Upper lobe of left lung (tissue), 6 donors: ENCODE results near the gene IL20RB. TPM values are rescaled to one million over a fixed set of nuclear protein-coding genes. Genes with fewer than 3 reads are reported as not detected.

ENCODE experiments used
- ATAC-seq, 2 donors: fragments of 200-7000 bp; cut with Tn5 transposase; one replicate each; pipeline ENCODE4 v1.9.1; 2022; ENCODE audit warnings: mild to moderate bottlenecking in 2 of 2, moderate library complexity in 2 of 2; ENCODE audit not compliant: low FRiP score in 2 of 2
- DNase-seq, 2 donors: peaks; one replicate each; pipeline ENCODE4 v3.0.0-alpha.2; 2019 to 2020
- H3K27ac ChIP-seq, 4 donors: fragments of 200-600 bp; sonication (generic); one replicate each; pipeline ENCODE4 v1.5.1; 2016 to 2019
- H3K27me3 ChIP-seq, 4 donors: fragments of 200-600 bp; sonication (generic); one replicate each; pipeline ENCODE4 v1.5.1; 2017 to 2019
- H3K36me3 ChIP-seq, 4 donors: fragments of 200-600 bp; sonication (generic); one replicate each; pipeline ENCODE4 v1.5.1; 2016 to 2019
- H3K4me1 ChIP-seq, 4 donors: fragments of 200-600 bp; sonication (generic); one replicate each; pipeline ENCODE4 v1.5.1; 2018 to 2019
- H3K4me3 ChIP-seq, 4 donors: fragments of 200-600 bp; sonication (generic); one replicate each; pipeline ENCODE4 v1.5.1; 2017 to 2019; ENCODE audit warnings: mild to moderate bottlenecking in 2 of 4, moderate library complexity in 1 of 4
- H3K9me3 ChIP-seq, 4 donors: fragments of 200-600 bp; sonication (generic); one replicate each; pipeline ENCODE4 v1.5.1; 2018 to 2019
- EP300 ChIP-seq, 4 donors: sonication (generic); formaldehyde crosslinking; IDR thresholded peaks; one replicate each; pipeline ENCODE4 v1.5.1; 2017; ENCODE audit warnings: antibody characterized with exemption in 4 of 4, control low read depth in 2 of 4
- POLR2A ChIP-seq, 4 donors: fragments of 450-650 bp; IDR thresholded peaks; one replicate each; pipeline ENCODE4 v1.5.1; 2016 to 2017; ENCODE audit warnings: antibody characterized with exemption in 4 of 4, mild to moderate bottlenecking in 2 of 4
- POLR2AphosphoS5 ChIP-seq, 2 donors: sonication (generic); formaldehyde crosslinking; IDR thresholded peaks; one replicate each; pipeline ENCODE4 v1.5.1; 2017; ENCODE audit warnings: antibody characterized with exemption in 2 of 2
- WGBS, 2 donors: methylation state at CpG; one replicate each; pipeline ENCODE4 v1.1.5; 2017 to 2018; 5-methylcytosine and 5-hydroxymethylcytosine counted together
- total RNA-seq, 6 donors: library from RNA; depleted of rRNA in 4 of 6; stranded (reverse); fragments of >200 nt in 4 of 6; gene quantifications; one replicate each; pipeline versions ENCODE4 v1.1.0 to v1.2.1, GENCODE V29; 2016 to 2021
- TF ChIP-seq, protein P1 (sequence below), 6 experiments: fragments of 450-650 bp in 4 of 6; fragments of 200-600 bp in 2 of 6; sonication (generic) in 2 of 6; IDR thresholded peaks; one replicate each; pipeline ENCODE4 v1.5.1; 2016 to 2019; ENCODE audit warnings: antibody characterized with exemption in 6 of 6
- donor health status: DM: no; HTN: no; CAD: no; lungs with moderate emphysema.
- donor health status: DM: no; HTN: yes; CAD: no; lungs with severe emphysema.

The IL20RB gene
- total RNA-seq, 6 donors from 2014 or later: 0.80 to 22.9 (median 1.1) TPM

DNA sequence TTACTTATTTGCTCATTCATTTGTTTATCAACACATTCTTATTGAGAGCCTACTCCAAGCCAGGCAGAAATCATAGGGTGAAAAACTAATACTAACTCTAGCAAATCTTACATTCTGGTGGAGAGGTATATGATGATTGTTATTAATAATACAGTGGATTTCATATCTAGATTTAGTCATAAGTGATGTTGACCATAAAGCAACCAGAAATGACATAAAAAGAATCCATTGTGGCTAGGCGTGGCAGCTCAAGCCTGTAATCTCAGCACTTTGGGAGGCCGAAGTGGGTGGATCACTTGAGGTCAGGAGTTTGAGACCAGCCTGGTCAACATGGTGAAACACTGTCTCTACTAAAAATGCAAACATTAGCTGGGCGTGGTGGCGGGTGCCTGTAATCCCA, 26.2 kb upstream of the IL20RB start:
- H3K27me3 ChIP-seq: no peaks in the 10 kb centered on the region
- ATAC-seq: no peak
- peaks cover 26 to 54% (median 35%) of the 10 kb centered on the region in 4 donors for H3K4me1 ChIP-seq
- peak overlapping the region in 2 of 4 donors; percentile 18 to 69 for H3K27ac ChIP-seq
- H3K36me3 ChIP-seq: peaks cover 0 to 22% (median 0%) of the 10 kb centered on the region in 4 donors
- TF ChIP-seq POLR2A (IDR thresholded peaks at IDR 0.05): no peak
- no peak for TF ChIP-seq POLR2AphosphoS5 (IDR thresholded peaks at IDR 0.05)
- TF ChIP-seq EP300 (IDR thresholded peaks at IDR 0.05): no peak
- TF ChIP-seq, protein P1, sequence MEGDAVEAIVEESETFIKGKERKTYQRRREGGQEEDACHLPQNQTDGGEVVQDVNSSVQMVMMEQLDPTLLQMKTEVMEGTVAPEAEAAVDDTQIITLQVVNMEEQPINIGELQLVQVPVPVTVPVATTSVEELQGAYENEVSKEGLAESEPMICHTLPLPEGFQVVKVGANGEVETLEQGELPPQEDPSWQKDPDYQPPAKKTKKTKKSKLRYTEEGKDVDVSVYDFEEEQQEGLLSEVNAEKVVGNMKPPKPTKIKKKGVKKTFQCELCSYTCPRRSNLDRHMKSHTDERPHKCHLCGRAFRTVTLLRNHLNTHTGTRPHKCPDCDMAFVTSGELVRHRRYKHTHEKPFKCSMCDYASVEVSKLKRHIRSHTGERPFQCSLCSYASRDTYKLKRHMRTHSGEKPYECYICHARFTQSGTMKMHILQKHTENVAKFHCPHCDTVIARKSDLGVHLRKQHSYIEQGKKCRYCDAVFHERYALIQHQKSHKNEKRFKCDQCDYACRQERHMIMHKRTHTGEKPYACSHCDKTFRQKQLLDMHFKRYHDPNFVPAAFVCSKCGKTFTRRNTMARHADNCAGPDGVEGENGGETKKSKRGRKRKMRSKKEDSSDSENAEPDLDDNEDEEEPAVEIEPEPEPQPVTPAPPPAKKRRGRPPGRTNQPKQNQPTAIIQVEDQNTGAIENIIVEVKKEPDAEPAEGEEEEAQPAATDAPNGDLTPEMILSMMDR (IDR thresholded peaks at IDR 0.05): no peak
- peak overlapping the region in 3 of 4 donors; percentile 3 to 31 (median 28) for H3K4me3 ChIP-seq
- 79 to 86% methylated on average over 4 of the region's 4 CpGs for WGBS, 2 donors
- no peaks in the 10 kb centered on the region for H3K9me3 ChIP-seq
- DNase-seq: no peak

DNA sequence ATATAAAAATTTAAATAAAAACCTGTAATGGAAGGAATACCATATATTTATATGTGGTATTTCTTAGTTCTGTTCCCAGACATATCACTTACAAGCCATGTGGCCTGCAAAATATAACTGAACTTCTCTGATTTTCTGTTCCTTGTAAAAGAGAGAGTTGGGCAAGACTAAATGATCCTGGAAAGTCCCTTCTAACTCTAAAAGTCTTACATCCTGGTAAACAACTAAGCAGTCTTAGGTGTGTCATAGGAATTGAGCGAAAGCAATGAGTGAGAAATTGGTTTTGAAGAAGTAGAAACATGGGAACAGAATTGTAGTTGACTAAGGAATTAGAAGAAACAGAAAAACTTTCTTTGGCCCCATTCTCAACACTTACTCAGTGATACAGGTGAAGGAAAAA, 25.3 kb upstream of the IL20RB start:
- 32 to 66% methylated on average over 1 of the region's 1 CpG for WGBS, 2 donors
- no peak for DNase-seq
- ATAC-seq: no peak
- Histone ChIP-seq H3K9me3 (no peaks in the 10 kb centered on the region), H3K27ac (peak overlapping the region in 2 of 4 donors; percentile 13 to 22), H3K36me3 (peaks cover 0 to 22% (median 0%) of the 10 kb centered on the region in 4 donors), H3K4me1 (peaks cover 26 to 55% (median 36%) of the 10 kb centered on the region in 4 donors), H3K27me3 (no peaks in the 10 kb centered on the region), H3K4me3 (no peak overlapping the region)
- TF ChIP-seq POLR2AphosphoS5 (IDR thresholded peaks at IDR 0.05): no peak
- TF ChIP-seq, protein P1 (IDR thresholded peaks at IDR 0.05): no peak

DNA sequence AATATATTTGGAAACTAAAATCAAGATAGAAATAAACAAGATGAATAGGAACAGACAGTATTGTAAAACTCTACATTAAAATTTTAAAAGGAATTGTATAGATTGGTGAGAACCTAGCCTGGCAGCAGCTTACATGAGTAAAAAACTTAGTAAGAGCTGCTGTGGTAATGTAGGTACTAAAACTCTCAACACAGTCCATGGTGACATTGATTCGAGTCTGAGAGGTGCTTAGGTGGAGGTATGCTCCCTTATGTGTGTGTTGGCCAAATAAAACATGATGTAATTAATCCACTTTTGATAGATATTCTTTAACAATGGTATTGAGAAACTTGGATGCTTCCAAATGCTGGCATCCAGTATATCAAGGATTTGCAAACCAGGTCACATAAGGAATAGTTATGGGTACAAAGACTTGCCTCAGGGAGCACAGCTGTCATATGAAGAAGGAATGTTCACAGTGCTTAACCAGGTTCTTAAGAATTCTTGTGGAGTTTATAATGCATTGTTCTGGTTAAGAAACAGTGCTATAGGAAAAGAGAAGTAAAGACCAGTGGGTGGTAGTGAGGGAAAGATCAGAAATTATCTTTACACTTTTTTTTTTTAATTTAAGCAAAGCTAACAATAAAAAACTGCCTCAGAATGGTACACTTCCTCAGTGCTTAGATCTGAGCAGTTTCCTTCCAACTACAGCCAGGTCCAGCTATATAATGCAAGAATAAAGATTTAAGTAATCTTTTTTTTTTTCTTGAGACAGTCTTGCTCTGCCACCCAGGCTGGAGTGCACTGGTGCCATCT, 24.6 kb upstream of the IL20RB start:
- DNase-seq: no peak
- H3K27ac ChIP-seq: peak overlapping the region in 3 of 4 donors; percentile 1 to 22 (median 13)

DNA sequence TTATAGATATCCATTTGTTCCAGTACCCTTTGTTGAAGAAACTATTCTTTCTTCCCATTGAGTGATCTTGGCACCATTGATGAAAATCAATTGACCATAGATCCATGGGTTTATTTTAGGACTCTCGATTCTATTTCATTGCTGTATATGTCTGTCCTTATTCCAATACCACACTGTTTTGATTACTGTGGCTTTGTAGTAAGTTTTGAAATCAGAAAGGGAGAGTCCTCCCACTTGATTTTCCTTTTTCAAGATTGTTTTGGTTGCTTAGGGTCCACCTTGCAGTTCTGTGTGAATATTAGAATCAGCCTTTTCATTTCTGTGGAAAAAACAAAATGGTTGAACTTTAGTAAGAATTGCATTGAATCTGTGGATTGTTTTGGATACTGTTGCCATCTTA, 20.6 kb upstream of the IL20RB start:
- ATAC-seq (no peak), DNase-seq (no peak)
- TF ChIP-seq POLR2A (IDR thresholded peaks at IDR 0.05): no peak
- TF ChIP-seq, protein P1 (IDR thresholded peaks at IDR 0.05): no peak
- no peak for TF ChIP-seq EP300 (IDR thresholded peaks at IDR 0.05)
- TF ChIP-seq POLR2AphosphoS5 (IDR thresholded peaks at IDR 0.05): no peak
- Histone ChIP-seq H3K4me3 (no peak overlapping the region), H3K36me3 (peaks cover 0 to 14% (median 0%) of the 10 kb centered on the region in 4 donors), H3K27ac (no peak overlapping the region), H3K27me3 (no peaks in the 10 kb centered on the region), H3K4me1 (peaks cover 29 to 45% (median 37%) of the 10 kb centered on the region in 4 donors), H3K9me3 (no peaks in the 10 kb centered on the region)
- WGBS, 2 donors: 96 to 100% methylated on average over 1 of the region's 1 CpG

More for the DNA sequence above, 24.6 kb upstream of the IL20RB start:
- Histone ChIP-seq H3K27me3 (no peaks in the 10 kb centered on the region), H3K36me3 (peaks cover 0 to 21% (median 0%) of the 10 kb centered on the region in 4 donors), H3K4me1 (peaks cover 28 to 58% (median 43%) of the 10 kb centered on the region in 4 donors), H3K4me3 (no peak overlapping the region), H3K9me3 (no peaks in the 10 kb centered on the region)
- TF ChIP-seq EP300 (IDR thresholded peaks at IDR 0.05): no peak
- TF ChIP-seq, protein P1 (IDR thresholded peaks at IDR 0.05): no peak
- TF ChIP-seq POLR2A (IDR thresholded peaks at IDR 0.05): no peak
- 63 to 72% methylated on average over 1 of the region's 1 CpG for WGBS, 2 donors
- peak in 1 of 2 donors; percentile 22 for ATAC-seq
